H1 (cell line): ENCODE results near the gene HYCC1. TPM values are rescaled to one million over a fixed set of nuclear protein-coding genes. Genes with fewer than 3 reads are reported as not detected.

ENCODE experiments used
- CTCF ChIA-PET: fragments of 300-600 bp; sonication (Branson Sonifier 250); formaldehyde crosslinking; loops from one replicate; lab custom pipeline; 2021; ENCODE audit not compliant: partially characterized antibody; lab: Charles Lee
- POLR2A ChIA-PET: fragments of 300-600 bp; sonication (Branson Sonifier 250); formaldehyde crosslinking; loops from one replicate; lab custom pipeline; 2021; ENCODE audit warnings: inconsistent platforms; ENCODE audit not compliant: partially characterized antibody; lab: Charles Lee
- DNase-seq, 2 experiments: peaks; one replicate each; pipeline versions ENCODE4 v3.0.0 to v3.0.0-alpha.2; 2010 to 2022; ENCODE audit warnings: low spot score in 2 of 2, low read depth in 1 of 2, mixed read lengths in 1 of 2
- FAIRE-seq: peaks from 2 replicates; lab custom pipeline; 2011; peaks lifted over from hg19 to GRCh38; lab: Jason Lieb, UNC
- H2AFZ ChIP-seq: 2 replicates; pipeline ENCODE4 v1.8.1; 2012; ENCODE audit warnings: low read length, inconsistent platforms
- H2AK5ac ChIP-seq: 2 replicates; pipeline ENCODE4 v1.6.1; 2013; ENCODE audit warnings: low read depth, low read length
- H2BK120ac ChIP-seq: replicated peaks from 2 replicates; pipeline ENCODE3; 2013; ENCODE audit warnings: low read depth, low read length, inconsistent platforms
- H2BK12ac ChIP-seq: 2 replicates; pipeline ENCODE4 v1.6.1; 2013; ENCODE audit warnings: low read depth, low read length
- H2BK15ac ChIP-seq: 2 replicates; pipeline ENCODE4 v1.6.1; 2013; ENCODE audit warnings: low read length
- H2BK20ac ChIP-seq: 2 replicates; pipeline ENCODE4 v1.6.1; 2013; ENCODE audit warnings: low read length
- H2BK5ac ChIP-seq: 2 replicates; pipeline ENCODE4 v1.6.1; 2013; ENCODE audit warnings: low read depth, low read length
- H3K14ac ChIP-seq: 2 replicates; pipeline ENCODE4 v1.6.1; 2013; ENCODE audit warnings: inconsistent platforms; ENCODE audit not compliant: insufficient read length
- H3K18ac ChIP-seq: 2 replicates; pipeline ENCODE4 v1.6.1; 2013; ENCODE audit warnings: low read length; ENCODE audit errors: extremely low read depth
- H3K23ac ChIP-seq: 2 replicates; pipeline ENCODE4 v1.6.1; 2013; ENCODE audit warnings: inconsistent platforms; ENCODE audit not compliant: insufficient read length
- H3K23me2 ChIP-seq: 2 replicates; pipeline ENCODE4 v1.6.1; 2013; ENCODE audit warnings: low read depth, low read length
- H3K27ac ChIP-seq: 2 replicates; pipeline ENCODE4 v1.6.1; 2011; ENCODE audit warnings: low read depth, low read length, inconsistent platforms
- H3K27me3 ChIP-seq, 4 experiments: replicated peaks in 1 of 4; 1 replicate in 1 of 4; 2 replicates in 3 of 4; pipeline versions ENCODE4 v1.6.1 to v1.8.1; 2011 to 2013; ENCODE audit warnings: low read length in 3 of 4, mild to moderate bottlenecking in 3 of 4, inconsistent platforms in 2 of 4, mixed read lengths in 2 of 4, moderate library complexity in 1 of 4; ENCODE audit not compliant: control insufficient read depth in 3 of 4, insufficient read depth in 3 of 4; ENCODE audit errors: extremely low read depth in 1 of 4
- H3K36me3 ChIP-seq, 4 experiments: 2 replicates each; pipeline versions ENCODE4 v1.6.1 to v1.8.1; 2011 to 2013; ENCODE audit warnings: mild to moderate bottlenecking in 4 of 4, low read length in 3 of 4, moderate library complexity in 2 of 4, control low read depth in 1 of 4, inconsistent platforms in 1 of 4; ENCODE audit not compliant: insufficient read depth in 4 of 4, control insufficient read depth in 2 of 4
- H3K4ac ChIP-seq: replicated peaks from 2 replicates; pipeline ENCODE3; 2013; ENCODE audit warnings: low read length, low read depth, mixed read lengths, inconsistent platforms; ENCODE audit not compliant: insufficient read length
- H3K4me1 ChIP-seq, 4 experiments: replicated peaks in 1 of 4; 1 replicate in 1 of 4; 2 replicates in 3 of 4; pipeline versions ENCODE4 v1.6.1 to v1.8.1; 2011 to 2013; ENCODE audit warnings: low read length in 3 of 4, inconsistent platforms in 2 of 4, mixed read lengths in 1 of 4; ENCODE audit not compliant: insufficient read depth in 4 of 4, control insufficient read depth in 3 of 4
- H3K4me2 ChIP-seq, 2 experiments: 2 replicates each; pipeline versions ENCODE4 v1.6.1 to v1.8.1; 2011 to 2013; ENCODE audit warnings: low read depth in 2 of 2, low read length in 2 of 2, control low read depth in 1 of 2, inconsistent platforms in 1 of 2, mild to moderate bottlenecking in 1 of 2; ENCODE audit not compliant: insufficient read depth in 1 of 2
- H3K4me3 ChIP-seq, 4 experiments: fragments of 200-600, 300-600 bp in 1 of 4; sonication (generic), shearing (Covaris generic), sonication (Bioruptor Twin) in 1 of 4; 2 replicates each; pipeline versions ENCODE4 v1.5.1 to v1.8.1; 2011 to 2016; ENCODE audit warnings: low read length in 4 of 4, low read depth in 3 of 4, control low read depth in 2 of 4, inconsistent platforms in 2 of 4, mild to moderate bottlenecking in 2 of 4, mixed read lengths in 1 of 4, moderate library complexity in 1 of 4; ENCODE audit not compliant: insufficient read depth in 2 of 4; ENCODE audit errors: extremely low read depth in 1 of 4
- H3K56ac ChIP-seq: replicated peaks from 2 replicates; pipeline ENCODE3; 2013; ENCODE audit warnings: low read depth, mild to moderate bottlenecking, mixed read lengths, low read length, inconsistent platforms; ENCODE audit not compliant: insufficient read length
- H3K79me1 ChIP-seq: 2 replicates; pipeline ENCODE4 v1.6.1; 2013; ENCODE audit warnings: low read depth, low read length, control low read depth
- H3K79me2 ChIP-seq, 2 experiments: 2 replicates each; pipeline versions ENCODE4 v1.6.1 to v1.8.1; 2012 to 2013; ENCODE audit warnings: low read length in 2 of 2, mild to moderate bottlenecking in 2 of 2, inconsistent platforms in 1 of 2; ENCODE audit not compliant: insufficient read depth in 2 of 2, control insufficient read depth in 1 of 2
- H3K9ac ChIP-seq, 4 experiments: replicated peaks in 1 of 4; 1 replicate in 1 of 4; 2 replicates in 3 of 4; pipeline versions ENCODE4 v1.6.1 to v1.8.1; 2011 to 2013; ENCODE audit warnings: low read depth in 3 of 4, low read length in 3 of 4, control low read depth in 2 of 4, mild to moderate bottlenecking in 2 of 4, moderate library complexity in 2 of 4, inconsistent platforms in 1 of 4; ENCODE audit errors: extremely low read depth in 1 of 4
- H3K9me3 ChIP-seq, 2 experiments: 2 replicates each; pipeline versions ENCODE4 v1.6.1 to v1.8.1; 2012 to 2013; ENCODE audit warnings: mild to moderate bottlenecking in 2 of 2, moderate library complexity in 2 of 2, control low read depth in 1 of 2, inconsistent platforms in 1 of 2, low read depth in 1 of 2, low read length in 1 of 2, mixed read lengths in 1 of 2; ENCODE audit not compliant: insufficient read depth in 2 of 2
- H4K20me1 ChIP-seq, 2 experiments: replicated peaks in 1 of 2; 2 replicates each; pipeline versions ENCODE3 to v1.8.1; 2011 to 2013; ENCODE audit warnings: inconsistent platforms in 2 of 2, low read length in 2 of 2, mild to moderate bottlenecking in 1 of 2; ENCODE audit not compliant: insufficient read depth in 2 of 2, control insufficient read depth in 1 of 2
- H4K5ac ChIP-seq: 2 replicates; pipeline ENCODE4 v1.6.1; 2013; ENCODE audit warnings: low read length, low read depth, mixed read lengths, inconsistent platforms; ENCODE audit not compliant: insufficient read length
- H4K8ac ChIP-seq: 2 replicates; pipeline ENCODE4 v1.8.0; 2013; ENCODE audit warnings: mild to moderate bottlenecking, moderate library complexity, low read length, inconsistent platforms; ENCODE audit not compliant: insufficient read depth; ENCODE audit errors: extremely low read depth
- H4K91ac ChIP-seq: replicated peaks from 2 replicates; pipeline ENCODE3; 2013; ENCODE audit warnings: low read length, mixed read lengths, inconsistent platforms; ENCODE audit not compliant: insufficient read length
- ASH2L ChIP-seq: fragments of 200-600, 300-600 bp; sonication (generic); IDR thresholded peaks from one replicate; pipeline ENCODE4 v1.7.1; 2017; ENCODE audit warnings: low read length
- BCL11A ChIP-seq, 2 experiments: IDR thresholded peaks; one replicate each; pipeline ENCODE4 v1.6.1; 2011; ENCODE audit warnings: low read depth in 2 of 2, low read length in 2 of 2, mild to moderate bottlenecking in 2 of 2
- CREB1 ChIP-seq: IDR thresholded peaks from 2 replicates; pipeline ENCODE4 v1.6.1; 2012; ENCODE audit warnings: inconsistent platforms
- EZH2 ChIP-seq: fragments of 200-600 bp; sonication (generic); IDR thresholded peaks from 2 replicates; pipeline ENCODE4 v1.7.1; 2012; ENCODE audit warnings: low read depth, mild to moderate bottlenecking, moderate library complexity, low read length, inconsistent platforms; ENCODE audit not compliant: severe bottlenecking
- GABPA ChIP-seq: IDR thresholded peaks from 2 replicates; pipeline ENCODE4 v1.6.1; 2011; ENCODE audit warnings: mild to moderate bottlenecking, low read length, moderate library complexity, borderline replicate concordance; ENCODE audit not compliant: insufficient read depth
- KDM1A ChIP-seq: fragments of 200-600, 300-600 bp; sonication (generic); IDR thresholded peaks from 2 replicates; pipeline ENCODE4 v1.7.1; 2016; ENCODE audit warnings: mild to moderate bottlenecking, low read length, borderline replicate concordance
- RAD21 ChIP-seq, 2 experiments: IDR thresholded peaks in 1 of 2; conservative IDR thresholded peaks in 1 of 2; 2 replicates each; pipeline ENCODE4 v1.6.1; 2011; ENCODE audit warnings: low read depth in 2 of 2, low read length in 2 of 2, improper control_type of control experiment in 1 of 2, inconsistent platforms in 1 of 2, mild to moderate bottlenecking in 1 of 2, moderate library complexity in 1 of 2
- SIN3A ChIP-seq, 2 experiments: IDR thresholded peaks in 1 of 2; conservative IDR thresholded peaks in 1 of 2; 2 replicates each; pipeline ENCODE4 v1.6.1; 2011 to 2012; ENCODE audit warnings: low read length in 2 of 2, improper control_type of control experiment in 1 of 2, low read depth in 1 of 2, mild to moderate bottlenecking in 1 of 2
- SIRT6 ChIP-seq: IDR thresholded peaks from one replicate; pipeline ENCODE4 v1.7.1; 2012; ENCODE audit warnings: low read length, inconsistent platforms
- SIX5 ChIP-seq: IDR thresholded peaks from 2 replicates; pipeline ENCODE4 v1.6.1; 2011; ENCODE audit warnings: mild to moderate bottlenecking, low read depth, low read length
- WGBS, 2 experiments: shearing (Covaris generic) in 1 of 2; methylation state at CpG; one replicate each; pipeline versions ENCODE4 v1.1.6 to v1.1.7; 2013 to 2015; ENCODE audit warnings: low lambda C conversion rate in 2 of 2, mixed read lengths in 2 of 2, inconsistent platforms in 1 of 2, low coverage in 1 of 2, missing lambda C conversion rate in 1 of 2; ENCODE audit not compliant: insufficient replicate concordance in 2 of 2, insufficient coverage in 1 of 2, insufficient read length in 1 of 2; ENCODE audit errors: extremely low coverage in 1 of 2, missing lambda C conversion rate in 1 of 2; 5-methylcytosine and 5-hydroxymethylcytosine counted together
- polyA plus RNA-seq, 7 experiments: library from polyadenylated mRNA; depleted of rRNA in 3 of 7; stranded (reverse) in 5 of 7; unstranded in 2 of 7; fragments of >200 nt in 5 of 7; fragments of 200-250 nt in 2 of 7; gene quantifications; 1 replicate in 5 of 7; 2 replicates in 1 of 7; 4 replicates in 1 of 7; pipeline versions ENCODE4 v1.2.1 to v1.2.3, GENCODE V29; 2011 to 2013; ENCODE audit warnings: missing spikeins in 2 of 7, mixed read lengths in 2 of 7
- total RNA-seq: library from RNA; stranded (reverse); fragmentation: NEBNext Ultra II Directional; extraction: Animal tissue kit (Norgen Biotek cat#: 25700); gene quantifications from 2 replicates; pipeline ENCODE4 v1.2.1, GENCODE V29; 2021

Gene HYCC1
- total and polyA plus RNA-seq, 2 of the 8 experiments (the other 6 are each of a cell fraction or from before 2014, with no cell fraction given): 20.2 to 142 TPM

GRCh38 chr7:22989643-22990587, 24.0 kb downstream of the HYCC1 start:
- FAIRE-seq: no peak
- TF ChIP-seq CREB1 (no peak), ASH2L (no peak), SIN3A (conservative IDR thresholded peaks at IDR 0.05 in 1 of 2, IDR thresholded peaks at IDR 0.05 in 1 of 2; ENCODE audit: low read depth in 1 of 2, low read length in 2 of 2) (no peak), EZH2 (no peak), SIRT6 (no peak), BCL11A (IDR thresholded peaks at IDR 0.05; ENCODE audit: low read depth in 2 of 2, low read length in 2 of 2) (no peak), SIX5 (no peak), KDM1A (no peak), GABPA (no peak), RAD21 (IDR thresholded peaks at IDR 0.05 in 1 of 2, conservative IDR thresholded peaks at IDR 0.05 in 1 of 2; ENCODE audit: low read depth in 2 of 2, low read length in 2 of 2) (no peak)

More at GRCh38 chr7:22989643-22990587, 24.0 kb downstream of the HYCC1 start:
- Histone ChIP-seq H3K56ac (no peak overlapping the region), H3K27ac (no peak overlapping the region), H4K5ac (peak overlapping the region; percentile 16), H3K79me2 (peaks cover 0 to 40% of the 10 kb centered on the region in 2 experiments; a peak in 3 of 4 replicates), H4K8ac (no peak overlapping the region), H3K4ac (no peak overlapping the region), H3K4me1 (peaks cover 0 to 16% (median 9%) of the 10 kb centered on the region in 4 experiments; a peak in 4 of 7 replicates), H2BK5ac (peak overlapping the region; percentile 71; the same call in 1 of the 2 replicates), H2BK15ac (0 out of 2 replicates have a peak overlapping the region, but pooled peaks have one; percentile 46), H2AK5ac (no peak overlapping the region; the same call in 1 of the 2 replicates), H4K20me1 (no peaks in the 10 kb centered on the region), H3K27me3 (no peaks in the 10 kb centered on the region), H3K9me3 (no peaks in the 10 kb centered on the region), H3K4me2 (peak overlapping the region in 1 of 2 experiments; percentile 72; a peak in 1 of 4 replicates), H3K23me2 (no peaks in the 10 kb centered on the region), H2BK12ac (no peak overlapping the region; the same call in 1 of the 2 replicates), H3K9ac (no peak overlapping the region), H3K23ac (peak overlapping the region; percentile 42), H3K36me3 (no peaks in the 10 kb centered on the region), H3K14ac (no peak overlapping the region), H3K4me3 (no peak overlapping the region), H4K91ac (no peak overlapping the region), H2BK120ac (peak overlapping the region; percentile 65), H2AFZ (no peak overlapping the region), H3K18ac (0 out of 2 replicates have a peak overlapping the region, but pooled peaks have one; percentile 26), H2BK20ac (peak overlapping the region; percentile 92; the same call in 1 of the 2 replicates), H3K79me1 (no peaks in the 10 kb centered on the region)
- ChIA-PET POLR2A (interaction anchor here (0.8 to 3.2 kb wide), 2 partner anchors 23 to 129 kb away, joined by 4 to 13 read pairs; partner anchors contain the start of gene HYCC1), CTCF (interaction anchor here (1.0 kb wide), 2 partner anchors 21 to 23 kb away, joined by 3 read pairs; no protein-coding TSS in a partner anchor)
- no peak for DNase-seq
- WGBS, 2 experiments: 90% methylated on average over 3 of the region's 3 CpGs; no CpG with 5 or more reads in 1 of the 2 experiments
